Renal cortical epithelial cell (primary cell): ENCODE measurements around the gene EMCN. TPM values are rescaled to one million over a fixed set of nuclear protein-coding genes. Genes with fewer than 3 reads are reported as not detected.
"Not testable (repeated sequence)": the region's sequence is repeated elsewhere in the genome, so short reads cannot be mapped to it uniquely, and the experiment has no call there.

Source experiments
- DNase-seq: peaks from one replicate; pipeline ENCODE4 v3.0.0-alpha.2; 2011; ENCODE audit warnings: low read depth
- total RNA-seq: library from RNA; depleted of rRNA; stranded (reverse); fragments of >200 nt; gene quantifications from 2 replicates; pipeline ENCODE4 v1.2.3, GENCODE V29; 2014

EMCN gene
- total RNA-seq = 0.40 and 0.69 TPM in 2 replicates

- peak; percentile 11 for DNase-seq
Measured at GRCh38 chr4:100517864-100518341, at the start of gene EMCN. TSS of gene EMCN (minus strand) at chr4:100518022. CDS start at chr4:100517914, 108 bp downstream.

- DNase-seq = no peak
Measured at GRCh38 chr4:100566396-100566795, 48.6 kb upstream of the EMCN start.

GRCh38 chr4:100557306-100557705 lies 39.5 kb upstream of the EMCN start:
- DNase-seq = no peak

- no peak for DNase-seq
Measured at GRCh38 chr4:100555611-100556337, 38.0 kb upstream of the EMCN start.

GRCh38 chr4:100548200-100548560 lies 30.4 kb upstream of the EMCN start:
- no peak for DNase-seq

GRCh38 chr4:100547541-100548199 lies 29.8 kb upstream of the EMCN start:
- DNase-seq = no peak

- no peak for DNase-seq
Measured at GRCh38 chr4:100545427-100545826, 27.6 kb upstream of the EMCN start.

- no peak for DNase-seq
Measured at GRCh38 chr4:100540131-100540530, 22.3 kb upstream of the EMCN start.

- DNase-seq = no peak
Measured at GRCh38 chr4:100539706-100540105, 21.9 kb upstream of the EMCN start.

GRCh38 chr4:100533741-100534140 lies 15.9 kb upstream of the EMCN start:
- no peak for DNase-seq

- DNase-seq = not testable (repeated sequence)
Measured at GRCh38 chr4:100530161-100530560, 12.3 kb upstream of the EMCN start.

- peak; percentile 34 for DNase-seq
Measured at GRCh38 chr4:100525686-100526085, 7.9 kb upstream of the EMCN start.

GRCh38 chr4:100519205-100519604 lies 1.4 kb upstream of the EMCN start:
- DNase-seq = no peak

- no peak for DNase-seq
Measured at GRCh38 chr4:100516225-100516624, 1.6 kb downstream of the EMCN start.

- DNase-seq = no peak
Measured at GRCh38 chr4:100511896-100512295, 5.9 kb downstream of the EMCN start.

- no peak for DNase-seq
Measured at GRCh38 chr4:100510551-100510950, 7.3 kb downstream of the EMCN start.

- no peak for DNase-seq
Measured at GRCh38 chr4:100509386-100509785, 8.4 kb downstream of the EMCN start.

- no peak for DNase-seq
Measured at GRCh38 chr4:100508691-100509090, 9.1 kb downstream of the EMCN start.

- no peak for DNase-seq
Measured at GRCh38 chr4:100504086-100504874, 13.5 kb downstream of the EMCN start.

- DNase-seq = no peak
Measured at GRCh38 chr4:100497791-100498190, 20.0 kb downstream of the EMCN start.

GRCh38 chr4:100495074-100495473 lies 22.7 kb downstream of the EMCN start:
- DNase-seq = no peak

- no peak for DNase-seq
Measured at GRCh38 chr4:100494166-100494565, 23.7 kb downstream of the EMCN start.

GRCh38 chr4:100493756-100494155 lies 24.1 kb downstream of the EMCN start:
- DNase-seq = peak; percentile 21
